Middle frontal gyrus (tissue), 1 donor: ENCODE results near the gene ASGR1.
"Not testable (repeated sequence)": the region's sequence is repeated elsewhere in the genome, so short reads cannot be mapped to it uniquely, and the experiment has no call there.

Experiments used
- DNase-seq: peaks from one replicate; pipeline ENCODE4 v3.0.0-alpha.2; 2015; ENCODE audit warnings: low spot score; ENCODE audit errors: extremely low spot score

The ASGR1 gene

GRCh38 chr17:7166873-7167272 lies 12.3 kb downstream of the ASGR1 start:
- no peak for DNase-seq

- DNase-seq, result not testable (repeated sequence)
These were observed 19.6 kb downstream of the ASGR1 start for GRCh38 chr17:7159571-7159970.

- not testable (repeated sequence) for DNase-seq
These were observed 20.7 kb downstream of the ASGR1 start for GRCh38 chr17:7158424-7158823.

GRCh38 chr17:7156342-7156940 lies 22.7 kb downstream of the ASGR1 start:
- DNase-seq, result no peak

GRCh38 chr17:7147772-7148171 lies 31.4 kb downstream of the ASGR1 start:
- DNase-seq, result no peak

GRCh38 chr17:7146115-7146514 lies 33.1 kb downstream of the ASGR1 start:
- no peak for DNase-seq

- no peak for DNase-seq
These were observed 35.0 kb downstream of the ASGR1 start for GRCh38 chr17:7144213-7144612.

- DNase-seq, result no peak
These were observed 37.3 kb downstream of the ASGR1 start for GRCh38 chr17:7141824-7142223.

- DNase-seq, result no peak
These were observed 39.8 kb downstream of the ASGR1 start for GRCh38 chr17:7139400-7139799.

- no peak for DNase-seq
These were observed 40.3 kb downstream of the ASGR1 start for GRCh38 chr17:7138800-7139381.

GRCh38 chr17:7137171-7137943 lies 41.8 kb downstream of the ASGR1 start:
- DNase-seq, result no peak

- peak; percentile 53 for DNase-seq
These were observed 42.8 kb downstream of the ASGR1 start for GRCh38 chr17:7136266-7136877.

GRCh38 chr17:7133916-7134315 lies 45.3 kb downstream of the ASGR1 start:
- no peak for DNase-seq

- no peak for DNase-seq
These were observed 45.7 kb downstream of the ASGR1 start for GRCh38 chr17:7133424-7133823.

- no peak for DNase-seq
These were observed 46.6 kb downstream of the ASGR1 start for GRCh38 chr17:7132511-7133094.

- DNase-seq, result no peak
These were observed 47.8 kb downstream of the ASGR1 start for GRCh38 chr17:7131423-7131791.

- no peak for DNase-seq
These were observed 48.3 kb downstream of the ASGR1 start for GRCh38 chr17:7130621-7131422.

- DNase-seq, result no peak
These were observed 49.9 kb downstream of the ASGR1 start for GRCh38 chr17:7129311-7129710.

- DNase-seq, result no peak
These were observed 51.0 kb downstream of the ASGR1 start for GRCh38 chr17:7128160-7128559.

GRCh38 chr17:7127501-7127900 lies 51.7 kb downstream of the ASGR1 start:
- DNase-seq, result not testable (repeated sequence)

- DNase-seq, result not testable (repeated sequence)
These were observed 52.8 kb downstream of the ASGR1 start for GRCh38 chr17:7126386-7126785.
